ENCODE measurements around the gene LRP5.

DNA sequence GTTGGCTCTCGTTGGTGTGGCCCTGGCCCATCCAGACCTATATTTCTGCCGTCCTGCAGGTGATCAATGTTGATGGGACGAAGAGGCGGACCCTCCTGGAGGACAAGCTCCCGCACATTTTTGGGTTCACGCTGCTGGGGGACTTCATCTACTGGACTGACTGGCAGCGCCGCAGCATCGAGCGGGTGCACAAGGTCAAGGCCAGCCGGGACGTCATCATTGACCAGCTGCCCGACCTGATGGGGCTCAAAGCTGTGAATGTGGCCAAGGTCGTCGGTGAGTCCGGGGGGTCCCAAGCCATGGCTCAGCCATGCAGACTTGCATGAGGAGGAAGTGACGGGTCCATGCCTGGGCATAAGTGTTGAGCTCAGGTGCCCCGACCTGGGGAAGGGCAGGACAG, 91.0 kb downstream of the LRP5 start:
- TF ChIP-seq, protein P1, sequence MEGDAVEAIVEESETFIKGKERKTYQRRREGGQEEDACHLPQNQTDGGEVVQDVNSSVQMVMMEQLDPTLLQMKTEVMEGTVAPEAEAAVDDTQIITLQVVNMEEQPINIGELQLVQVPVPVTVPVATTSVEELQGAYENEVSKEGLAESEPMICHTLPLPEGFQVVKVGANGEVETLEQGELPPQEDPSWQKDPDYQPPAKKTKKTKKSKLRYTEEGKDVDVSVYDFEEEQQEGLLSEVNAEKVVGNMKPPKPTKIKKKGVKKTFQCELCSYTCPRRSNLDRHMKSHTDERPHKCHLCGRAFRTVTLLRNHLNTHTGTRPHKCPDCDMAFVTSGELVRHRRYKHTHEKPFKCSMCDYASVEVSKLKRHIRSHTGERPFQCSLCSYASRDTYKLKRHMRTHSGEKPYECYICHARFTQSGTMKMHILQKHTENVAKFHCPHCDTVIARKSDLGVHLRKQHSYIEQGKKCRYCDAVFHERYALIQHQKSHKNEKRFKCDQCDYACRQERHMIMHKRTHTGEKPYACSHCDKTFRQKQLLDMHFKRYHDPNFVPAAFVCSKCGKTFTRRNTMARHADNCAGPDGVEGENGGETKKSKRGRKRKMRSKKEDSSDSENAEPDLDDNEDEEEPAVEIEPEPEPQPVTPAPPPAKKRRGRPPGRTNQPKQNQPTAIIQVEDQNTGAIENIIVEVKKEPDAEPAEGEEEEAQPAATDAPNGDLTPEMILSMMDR (IDR thresholded peaks at IDR 0.05; ENCODE audit: poor library complexity): no peak
- no peak for TF ChIP-seq EZH2phosphoT487 (IDR thresholded peaks at IDR 0.05; ENCODE audit: low read depth, severe bottlenecking, unreplicated experiment)
